Smooth muscle cell (in vitro differentiated cells): ENCODE data around the gene BAG1. TPM values are rescaled to one million over a fixed set of nuclear protein-coding genes. Genes with fewer than 3 reads are reported as not detected.

Experiments
- DNase-seq: peaks from one replicate; lab custom pipeline; 2025; ENCODE audit not compliant: unreplicated experiment; lab: John Stamatoyannopoulos, UW
- H2AFZ ChIP-seq: fragments of 200-600 bp; sonication (generic); 2 replicates; pipeline ENCODE4 v1.6.0; 2016; ENCODE audit warnings: antibody characterized with exemption, low read depth, mild to moderate bottlenecking
- H3F3A ChIP-seq: fragments of 200-600 bp; sonication (generic); 2 replicates; pipeline ENCODE4 v1.6.0; 2017; ENCODE audit warnings: antibody characterized with exemption, low read depth
- H3K27ac ChIP-seq: fragments of 200-600 bp; sonication (generic); 2 replicates; pipeline ENCODE4 v1.5.1; 2016; ENCODE audit warnings: low read depth, mild to moderate bottlenecking
- H3K27me3 ChIP-seq: fragments of 200-600 bp; sonication (generic); 2 replicates; pipeline ENCODE4 v1.6.1; 2016; ENCODE audit warnings: low read depth, mild to moderate bottlenecking
- H3K36me3 ChIP-seq: fragments of 200-600 bp; sonication (generic); 2 replicates; pipeline ENCODE4 v1.5.1; 2016; ENCODE audit warnings: low read depth
- H3K4me1 ChIP-seq: fragments of 200-600 bp; sonication (generic); 2 replicates; pipeline ENCODE4 v1.5.1; 2016; ENCODE audit warnings: low read depth
- H3K4me2 ChIP-seq: fragments of 200-600 bp; sonication (generic); 2 replicates; pipeline ENCODE4 v1.6.0; 2016; ENCODE audit warnings: mild to moderate bottlenecking
- H3K4me3 ChIP-seq: fragments of 200-600 bp; sonication (generic); 2 replicates; pipeline ENCODE4 v1.5.1; 2016; ENCODE audit warnings: mild to moderate bottlenecking
- H3K79me2 ChIP-seq: fragments of 200-600 bp; sonication (generic); 2 replicates; pipeline ENCODE4 v1.6.0; 2016; ENCODE audit warnings: low read depth, mild to moderate bottlenecking
- H3K9ac ChIP-seq: fragments of 200-600 bp; sonication (generic); 2 replicates; pipeline ENCODE4 v1.6.0; 2016; ENCODE audit warnings: low read depth
- H3K9me3 ChIP-seq: fragments of 200-600 bp; sonication (generic); replicated peaks from 2 replicates; pipeline ENCODE4 v1.5.1; 2016; ENCODE audit warnings: low read depth
- H4K20me1 ChIP-seq: fragments of 200-600 bp; sonication (generic); 2 replicates; pipeline ENCODE4 v1.6.0; 2016; ENCODE audit warnings: low read depth
- WGBS: methylation state at CpG from one replicate; pipeline ENCODE4 v1.1.7; 2016; ENCODE audit warnings: low lambda C conversion rate; 5-methylcytosine and 5-hydroxymethylcytosine counted together
- polyA plus RNA-seq: library from polyadenylated mRNA; unstranded; fragments of >200 nt; fragmentation: Nextera tagmentation; extraction: Ambion mirVana; gene quantifications from 2 replicates; pipeline ENCODE4 v1.2.1, GENCODE V29; 2016
- total RNA-seq: library from RNA; depleted of rRNA; stranded (reverse); fragments of >200 nt; gene quantifications from 2 replicates; pipeline ENCODE4 v1.2.3, GENCODE V29; 2014
- TF ChIP-seq, protein P1 (sequence below): fragments of 200-600 bp; sonication (generic); IDR thresholded peaks from 2 replicates; pipeline ENCODE4 v1.5.1; 2017; ENCODE audit warnings: borderline replicate concordance, mild to moderate bottlenecking, antibody characterized with exemption; ENCODE audit not compliant: insufficient read depth, poor library complexity, severe bottlenecking

BAG1 gene
- total and polyA plus RNA-seq, 2 experiments from 2014 or later: 39.9 to 43.3 TPM

DNA sequence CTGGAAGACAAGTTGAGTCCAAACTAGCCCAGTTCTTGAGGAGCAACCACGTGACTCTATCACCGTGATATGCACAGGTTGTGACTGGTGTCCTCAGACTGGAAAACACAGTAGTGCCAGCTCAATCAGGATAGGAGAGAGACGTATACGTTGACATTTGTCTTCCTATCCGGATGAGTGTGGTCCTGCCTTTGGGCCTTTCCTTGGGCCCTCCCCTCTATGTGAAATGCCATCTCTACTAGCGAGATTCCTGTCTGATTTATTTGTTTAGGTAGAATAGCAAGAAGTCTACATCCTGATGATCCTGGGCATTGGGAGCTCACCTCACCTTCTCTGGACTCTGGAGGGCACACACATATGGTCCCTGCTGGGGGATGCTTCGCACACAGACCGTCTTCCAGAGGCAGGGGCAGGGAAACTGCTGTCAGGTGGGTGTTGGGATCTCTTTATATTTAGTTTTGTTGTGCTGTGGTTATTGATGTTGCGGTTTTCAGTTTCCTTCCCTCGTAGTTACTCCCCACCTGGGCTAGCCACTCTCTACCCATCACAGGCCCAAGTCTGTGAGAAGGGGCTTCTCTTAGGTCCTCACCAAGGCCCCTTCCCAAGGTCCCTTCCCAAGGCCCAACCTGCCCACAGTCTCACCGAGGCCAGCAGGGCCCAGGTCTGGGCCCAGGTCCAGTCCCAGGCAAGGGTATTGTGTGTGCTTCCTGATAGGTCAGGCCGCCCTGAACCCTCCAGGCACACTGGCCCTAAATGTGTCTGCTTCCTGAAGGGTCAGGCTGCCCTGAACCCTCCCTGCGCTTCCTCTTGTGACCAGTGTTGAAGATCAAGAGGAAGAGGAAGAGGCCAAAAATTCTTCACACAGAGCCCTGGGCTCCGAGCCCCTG, 43.6 kb downstream of the BAG1 start:
- H3K9me3 ChIP-seq: no peaks in the 10 kb centered on the region
- DNase-seq: no peak
- H2AFZ ChIP-seq: no peak overlapping the region
- no peaks in the 10 kb centered on the region for H3F3A ChIP-seq
- 83% methylated on average over 14 of the region's 14 CpGs for WGBS
- H3K4me3 ChIP-seq: no peak overlapping the region
- no peaks in the 10 kb centered on the region for H3K4me1 ChIP-seq
- H3K79me2 ChIP-seq: no peaks in the 10 kb centered on the region
- no peaks in the 10 kb centered on the region for H3K27me3 ChIP-seq
- H3K9ac ChIP-seq: no peak overlapping the region
- no peak overlapping the region for H3K4me2 ChIP-seq
- no peak overlapping the region for H3K27ac ChIP-seq
- TF ChIP-seq, protein P1, sequence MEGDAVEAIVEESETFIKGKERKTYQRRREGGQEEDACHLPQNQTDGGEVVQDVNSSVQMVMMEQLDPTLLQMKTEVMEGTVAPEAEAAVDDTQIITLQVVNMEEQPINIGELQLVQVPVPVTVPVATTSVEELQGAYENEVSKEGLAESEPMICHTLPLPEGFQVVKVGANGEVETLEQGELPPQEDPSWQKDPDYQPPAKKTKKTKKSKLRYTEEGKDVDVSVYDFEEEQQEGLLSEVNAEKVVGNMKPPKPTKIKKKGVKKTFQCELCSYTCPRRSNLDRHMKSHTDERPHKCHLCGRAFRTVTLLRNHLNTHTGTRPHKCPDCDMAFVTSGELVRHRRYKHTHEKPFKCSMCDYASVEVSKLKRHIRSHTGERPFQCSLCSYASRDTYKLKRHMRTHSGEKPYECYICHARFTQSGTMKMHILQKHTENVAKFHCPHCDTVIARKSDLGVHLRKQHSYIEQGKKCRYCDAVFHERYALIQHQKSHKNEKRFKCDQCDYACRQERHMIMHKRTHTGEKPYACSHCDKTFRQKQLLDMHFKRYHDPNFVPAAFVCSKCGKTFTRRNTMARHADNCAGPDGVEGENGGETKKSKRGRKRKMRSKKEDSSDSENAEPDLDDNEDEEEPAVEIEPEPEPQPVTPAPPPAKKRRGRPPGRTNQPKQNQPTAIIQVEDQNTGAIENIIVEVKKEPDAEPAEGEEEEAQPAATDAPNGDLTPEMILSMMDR: no peak
- H4K20me1 ChIP-seq: no peaks in the 10 kb centered on the region
- H3K36me3 ChIP-seq: no peaks in the 10 kb centered on the region

DNA sequence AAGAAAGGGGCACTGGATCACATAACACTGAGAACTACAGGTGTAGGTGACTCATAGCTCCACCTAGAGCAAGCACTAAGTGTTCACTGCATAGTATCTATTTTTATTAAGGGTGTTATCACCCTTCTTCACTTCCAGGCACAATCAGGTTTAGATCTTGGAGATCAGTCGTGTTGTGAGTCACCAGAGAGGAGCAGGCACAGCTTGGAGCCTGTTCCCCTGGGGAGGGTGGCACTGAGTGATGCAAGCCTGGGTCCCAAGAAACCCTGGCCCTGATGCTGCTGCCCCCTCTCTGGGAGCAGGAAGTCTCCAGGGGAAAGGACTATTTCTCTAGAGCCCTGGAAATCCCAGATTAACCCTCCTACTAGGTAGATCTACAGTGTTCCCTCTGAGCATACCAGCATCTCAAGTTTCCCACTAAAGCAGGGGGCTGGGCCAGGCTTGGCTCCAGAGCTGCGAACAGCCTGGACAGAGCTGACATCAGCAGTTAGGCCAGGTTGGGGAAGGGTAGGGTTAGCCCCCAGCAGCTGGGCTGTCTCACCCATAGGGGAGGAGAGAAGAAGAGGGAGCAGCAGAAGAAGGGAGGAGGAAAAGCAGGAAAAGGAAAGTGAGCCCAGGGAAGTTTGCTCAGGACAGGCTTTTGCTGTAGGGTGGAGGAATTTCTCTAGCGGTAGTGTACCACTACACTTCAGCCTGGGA, 52.7 kb downstream of the BAG1 start:
- Histone ChIP-seq H3K9ac (no peak overlapping the region), H3K4me3 (no peak overlapping the region), H3K27ac (peak overlapping the region; percentile 43), H2AFZ (no peak overlapping the region), H3K4me2 (peak overlapping the region; percentile 66), H3F3A (peaks cover 7% of the 10 kb centered on the region), H3K4me1 (peaks cover 8% of the 10 kb centered on the region), H3K36me3 (no peaks in the 10 kb centered on the region), H3K27me3 (peaks cover 4% of the 10 kb centered on the region), H3K79me2 (no peaks in the 10 kb centered on the region), H4K20me1 (no peaks in the 10 kb centered on the region), H3K9me3 (no peaks in the 10 kb centered on the region)
- WGBS: 15% methylated on average over 3 of the region's 3 CpGs
- TF ChIP-seq, protein P1: no peak
- no peak for DNase-seq

DNA sequence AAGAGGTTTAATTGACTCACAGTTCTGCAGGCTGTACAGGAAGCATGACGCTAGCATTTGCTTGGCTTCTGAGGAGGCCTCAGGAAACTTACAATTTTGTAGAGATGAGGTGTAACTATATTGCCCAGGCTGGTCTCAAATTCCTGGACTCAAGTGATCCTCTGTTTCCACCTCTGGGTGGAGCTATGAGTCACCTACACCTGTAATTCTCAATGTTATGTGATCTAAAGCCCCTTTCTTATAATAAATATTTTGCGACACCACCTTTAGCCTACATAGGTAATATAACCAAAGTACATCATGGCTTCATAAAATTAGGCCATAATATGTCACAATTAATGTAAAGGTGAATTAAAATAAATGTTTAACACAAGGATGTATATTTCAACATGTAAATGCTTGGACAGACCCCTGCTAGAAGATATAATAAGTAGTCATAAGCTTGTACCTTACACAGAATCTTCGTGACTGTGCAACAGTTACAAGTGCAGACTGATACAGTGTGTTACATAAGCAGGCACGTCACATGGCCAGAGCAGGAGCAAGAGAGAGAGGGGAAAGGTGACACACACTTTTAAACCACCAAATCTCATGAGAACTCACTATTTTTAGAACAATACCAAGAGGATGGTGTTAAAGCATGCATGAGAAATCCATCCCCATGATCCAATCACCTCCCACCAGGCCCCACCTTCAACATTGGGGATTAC, 54.3 kb downstream of the BAG1 start:
- H3K4me2 ChIP-seq: no peak overlapping the region

More for the DNA sequence above, 54.3 kb downstream of the BAG1 start:
- Histone ChIP-seq H3K4me3 (no peak overlapping the region), H3K79me2 (no peaks in the 10 kb centered on the region), H3K27ac (no peak overlapping the region), H3K36me3 (no peaks in the 10 kb centered on the region), H3K4me1 (peaks cover 8% of the 10 kb centered on the region), H3K9ac (no peak overlapping the region), H3K9me3 (no peaks in the 10 kb centered on the region), H3K27me3 (peaks cover 2% of the 10 kb centered on the region), H2AFZ (no peak overlapping the region), H3F3A (peaks cover 7% of the 10 kb centered on the region), H4K20me1 (no peaks in the 10 kb centered on the region)
- no peak for DNase-seq
- TF ChIP-seq, protein P1: no peak
- WGBS: 90% methylated on average over 4 of the region's 4 CpGs
